HEK293 (cell line): Measurements from ENCODE around the gene CPNE1.

Source experiments
- CTCF ChIA-PET: fragments of 350-600 bp; formaldehyde crosslinking; extraction: SDS; loops from one replicate; lab custom pipeline; 2021; ENCODE audit warnings: antibody characterized with exemption; lab: Yijun Ruan, JAX
- POLR2A ChIA-PET: fragments of 300-600 bp; formaldehyde crosslinking; extraction: SDS; loops from one replicate; lab custom pipeline; 2020; ENCODE audit warnings: antibody characterized with exemption, inconsistent platforms; lab: Yijun Ruan, JAX
- H3K27ac ChIP-seq: fragments of 200-500 bp; sonication (Bioruptor generic); 2 replicates; pipeline ENCODE4 v1.5.1; 2014; ENCODE audit warnings: low read depth, low read length, control low read depth, inconsistent platforms; ENCODE audit errors: extremely low read depth
- H3K36me3 ChIP-seq, 2 experiments: fragments of 200-500 bp in 1 of 2; sonication (Bioruptor generic) in 1 of 2; 1 replicate in 1 of 2; 2 replicates in 1 of 2; pipeline ENCODE4 v1.5.1; 2014 to 2017; ENCODE audit warnings: inconsistent platforms in 2 of 2, low read length in 2 of 2; ENCODE audit not compliant: control insufficient read depth in 2 of 2, insufficient read depth in 1 of 2
- H3K4me1 ChIP-seq: fragments of 200-500 bp; sonication (Bioruptor generic); 2 replicates; pipeline ENCODE4 v1.5.1; 2014; ENCODE audit warnings: mild to moderate bottlenecking, low read length, inconsistent platforms; ENCODE audit not compliant: control insufficient read depth, insufficient read depth
- H3K4me3 ChIP-seq: 2 replicates; pipeline ENCODE4 v1.5.1; 2011; ENCODE audit warnings: low read depth, mild to moderate bottlenecking, control low read depth, low read length, moderate library complexity
- H3K9me3 ChIP-seq: fragments of 200-500 bp; sonication (Bioruptor generic); 2 replicates; pipeline ENCODE4 v1.5.1; 2014; ENCODE audit warnings: low read depth, low read length, inconsistent platforms; ENCODE audit not compliant: control insufficient read depth, insufficient read depth
- HOXC10 ChIP-seq: sonication (generic); formaldehyde crosslinking; IDR thresholded peaks from 2 replicates; pipeline ENCODE4 v1.8.1; 2023; ENCODE audit warnings: mild to moderate bottlenecking, missing genetic modification reagents
- PRDM1 ChIP-seq: fragments of 450-650 bp; formaldehyde crosslinking; IDR thresholded peaks from 2 replicates; pipeline ENCODE4; 2016; ENCODE audit warnings: missing biosample characterization, missing genetic modification characterization
- REPIN1 ChIP-seq: fragments of 450-650 bp; formaldehyde crosslinking; IDR thresholded peaks from 2 replicates; pipeline ENCODE4 v1.5.1; 2017; ENCODE audit warnings: missing biosample characterization, missing genetic modification characterization, low read depth
- SCRT1 ChIP-seq: fragments of 450-650 bp; formaldehyde crosslinking; IDR thresholded peaks from 2 replicates; pipeline ENCODE4 v1.5.1; 2016; ENCODE audit warnings: missing biosample characterization, missing genetic modification characterization, borderline replicate concordance
- SCRT2 ChIP-seq: fragments of 450-650 bp; formaldehyde crosslinking; IDR thresholded peaks from 2 replicates; pipeline ENCODE4 v1.5.1; 2016; ENCODE audit warnings: missing biosample characterization, missing genetic modification characterization
- TRIM28 ChIP-seq: IDR thresholded peaks from 2 replicates; pipeline ENCODE4 v1.6.1; 2011; ENCODE audit warnings: low read length, control low read depth, borderline replicate concordance
- ZFP41 ChIP-seq: fragments of 450-650 bp; formaldehyde crosslinking; IDR thresholded peaks from 2 replicates; pipeline ENCODE4 v1.5.1; 2016; ENCODE audit warnings: missing biosample characterization, missing genetic modification characterization, borderline replicate concordance
- ZNF324 ChIP-seq: fragments of 450-650 bp; formaldehyde crosslinking; IDR thresholded peaks from 2 replicates; pipeline ENCODE4 v1.5.1; 2016; ENCODE audit warnings: missing biosample characterization, missing genetic modification characterization
- ZNF37A ChIP-seq: fragments of 450-650 bp; IDR thresholded peaks from 2 replicates; pipeline ENCODE4 v1.5.1; 2018; ENCODE audit warnings: missing biosample characterization, missing genetic modification characterization
- ZNF501 ChIP-seq: fragments of 450-650 bp; formaldehyde crosslinking; IDR thresholded peaks from 2 replicates; pipeline ENCODE4 v1.5.1; 2016; ENCODE audit warnings: missing biosample characterization, missing genetic modification characterization
- ZNF529 ChIP-seq: fragments of 450-650 bp; formaldehyde crosslinking; IDR thresholded peaks from 2 replicates; pipeline ENCODE4 v1.5.1; 2017; ENCODE audit warnings: missing genetic modification characterization, missing biosample characterization; ENCODE audit not compliant: insufficient replicate concordance
- ZNF549 ChIP-seq: fragments of 450-650 bp; IDR thresholded peaks from 2 replicates; pipeline ENCODE4 v1.5.1; 2018; ENCODE audit warnings: missing biosample characterization, missing genetic modification characterization, mild to moderate bottlenecking, inconsistent platforms, moderate library complexity
- ZNF600 ChIP-seq: fragments of 450-650 bp; formaldehyde crosslinking; IDR thresholded peaks from 2 replicates; pipeline ENCODE4 v1.5.1; 2016; ENCODE audit warnings: missing biosample characterization, missing genetic modification characterization
- ZNF626 ChIP-seq: fragments of 450-650 bp; sonication (Bioruptor Pico); formaldehyde crosslinking; IDR thresholded peaks from 2 replicates; pipeline ENCODE4 v1.5.1; 2018; ENCODE audit warnings: missing biosample characterization, missing genetic modification characterization, inconsistent platforms
- ZXDB ChIP-seq: fragments of 450-650 bp; formaldehyde crosslinking; IDR thresholded peaks from 2 replicates; pipeline ENCODE4 v1.5.1; 2016; ENCODE audit warnings: missing biosample characterization, missing genetic modification characterization
- TF ChIP-seq, protein P1 (sequence below): fragments of 450-650 bp; formaldehyde crosslinking; IDR thresholded peaks from 2 replicates; pipeline ENCODE4 v1.5.1; 2016; ENCODE audit warnings: missing biosample characterization, missing genetic modification characterization
- TF ChIP-seq, protein P2 (sequence below): fragments of 450-650 bp; formaldehyde crosslinking; IDR thresholded peaks from 2 replicates; pipeline ENCODE4 v1.5.1; 2017; ENCODE audit warnings: missing biosample characterization, missing genetic modification characterization
- TF ChIP-seq, protein P3 (sequence below): fragments of 450-650 bp; IDR thresholded peaks from 2 replicates; pipeline ENCODE4 v1.5.1; 2018; ENCODE audit warnings: missing biosample characterization, mild to moderate bottlenecking, missing genetic modification characterization
- TF ChIP-seq, protein P4 (sequence below): IDR thresholded peaks from 2 replicates; pipeline ENCODE4 v1.6.1; 2011; ENCODE audit warnings: mild to moderate bottlenecking, low read depth, low read length, borderline replicate concordance

The CPNE1 gene

DNA sequence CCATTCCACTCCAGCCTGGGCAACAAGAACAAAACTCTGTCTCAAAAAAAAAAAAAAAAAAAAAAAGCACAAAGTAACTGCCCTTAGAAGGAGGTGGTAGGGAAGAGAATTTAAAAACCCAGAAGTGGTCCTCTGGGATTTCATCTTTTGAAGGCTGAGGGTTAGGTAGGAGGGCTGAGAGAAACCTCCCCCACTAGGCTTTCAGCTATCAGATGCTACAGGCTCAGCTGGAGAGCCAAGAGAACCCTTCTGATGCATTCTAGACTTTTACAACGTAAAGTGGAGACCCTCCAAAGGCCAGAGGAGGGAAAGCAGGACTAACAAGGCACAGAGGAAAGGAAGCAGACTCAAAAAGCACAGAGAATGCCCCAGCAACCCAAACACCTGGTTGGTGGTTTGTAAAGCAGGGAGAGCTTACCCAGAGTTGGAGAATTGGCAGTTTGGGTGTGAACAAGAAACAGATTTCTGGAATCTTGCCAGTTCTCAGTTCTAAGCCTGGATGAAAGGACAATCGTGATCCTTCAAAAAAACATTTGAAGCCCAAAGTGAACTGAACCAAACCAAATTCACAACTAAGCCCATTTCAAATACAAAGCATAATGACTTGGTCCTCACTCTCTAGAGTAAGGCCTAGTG is 72.2 kb downstream of the CPNE1 start (continued):
- TF ChIP-seq ZNF501 (tag by site-specific recombination) = no peak
- TF ChIP-seq, all 188 proteins: peak for 3

DNA sequence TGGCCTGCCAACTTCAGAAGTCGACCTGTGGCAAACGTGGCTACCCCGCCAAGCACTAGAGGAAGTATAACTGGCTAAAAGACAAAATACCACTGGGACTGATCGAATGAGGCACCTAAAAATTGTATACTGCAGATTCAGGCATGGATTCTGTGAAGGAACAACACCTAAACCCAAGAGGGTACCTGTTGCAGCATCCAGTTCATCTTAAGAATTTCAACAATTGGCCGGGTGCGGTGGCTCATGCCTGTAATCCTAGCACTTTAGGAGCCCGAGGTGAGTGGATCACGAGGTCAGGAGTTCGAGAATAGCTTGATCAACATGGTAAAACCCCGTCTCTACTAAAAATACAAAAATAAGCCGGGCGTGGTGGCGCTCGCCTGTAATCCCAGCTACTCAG is 76.3 kb downstream of the CPNE1 start:
- no peaks in the 10 kb centered on the region for H3K36me3 ChIP-seq
- no peak overlapping the region for H3K4me3 ChIP-seq
- TF ChIP-seq SCRT1 (tag by site-specific recombination) (peak; percentile 49; the same call in 1 of the 2 replicates), ZNF324 (no peak), SCRT2 (tag by site-specific recombination) (peak; percentile 80)
- H3K4me1 ChIP-seq = no peaks in the 10 kb centered on the region
- CTCF ChIA-PET = interaction anchor here (0.8 to 1.1 kb wide), 2 partner anchors 16 to 31 kb away, joined by 3 to 6 read pairs; no protein-coding TSS in a partner anchor
- no peak overlapping the region for H3K27ac ChIP-seq
- POLR2A ChIA-PET = no interaction called here
- H3K9me3 ChIP-seq = no peaks in the 10 kb centered on the region

DNA sequence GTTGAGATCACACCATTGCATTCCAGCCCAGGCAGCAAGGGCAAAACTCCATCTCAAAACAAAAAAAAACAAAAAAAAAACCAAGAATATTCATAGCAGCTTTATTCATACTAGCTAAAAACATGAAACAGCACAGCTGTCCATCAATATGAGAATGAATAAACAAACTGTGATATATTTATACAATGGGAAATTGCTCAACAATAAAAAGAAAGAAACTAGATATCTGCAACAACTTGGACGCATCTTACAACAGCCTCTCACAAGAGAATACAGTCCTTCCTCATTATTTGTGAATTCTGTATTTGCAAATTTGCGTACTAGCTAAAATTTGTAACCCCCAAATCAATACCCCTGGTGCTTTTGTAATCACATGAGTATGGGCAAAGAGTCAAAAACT is 77.3 kb downstream of the CPNE1 start:
- Histone ChIP-seq H3K9me3 (no peaks in the 10 kb centered on the region), H3K4me3 (no peak overlapping the region), H3K36me3 (peaks cover 0 to 2% of the 10 kb centered on the region in 2 experiments; a peak in 1 of 3 replicates), H3K4me1 (no peaks in the 10 kb centered on the region), H3K27ac (no peak overlapping the region)
- ChIA-PET CTCF (no interaction called here), POLR2A (no interaction called here)
- TF ChIP-seq, protein P1, sequence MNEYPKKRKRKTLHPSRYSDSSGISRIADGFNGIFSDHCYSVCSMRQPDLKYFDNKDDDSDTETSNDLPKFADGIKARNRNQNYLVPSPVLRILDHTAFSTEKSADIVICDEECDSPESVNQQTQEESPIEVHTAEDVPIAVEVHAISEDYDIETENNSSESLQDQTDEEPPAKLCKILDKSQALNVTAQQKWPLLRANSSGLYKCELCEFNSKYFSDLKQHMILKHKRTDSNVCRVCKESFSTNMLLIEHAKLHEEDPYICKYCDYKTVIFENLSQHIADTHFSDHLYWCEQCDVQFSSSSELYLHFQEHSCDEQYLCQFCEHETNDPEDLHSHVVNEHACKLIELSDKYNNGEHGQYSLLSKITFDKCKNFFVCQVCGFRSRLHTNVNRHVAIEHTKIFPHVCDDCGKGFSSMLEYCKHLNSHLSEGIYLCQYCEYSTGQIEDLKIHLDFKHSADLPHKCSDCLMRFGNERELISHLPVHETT (tag by site-specific recombination) = no peak
- TF ChIP-seq ZNF549 (tag by site-specific recombination) (no peak), ZFP41 (tag by site-specific recombination) (no peak), REPIN1 (tag by site-specific recombination) (no peak), ZNF626 (tag by site-specific recombination) (no peak), TRIM28 (no peak), ZXDB (tag by site-specific recombination) (no peak), HOXC10 (CRISPR knock-in tag) (no peak), ZNF600 (no peak), ZNF529 (tag by site-specific recombination) (no peak), PRDM1 (tag by site-specific recombination) (no peak), ZNF324 (no peak), ZNF37A (tag by site-specific recombination) (no peak)
- TF ChIP-seq, protein P2, sequence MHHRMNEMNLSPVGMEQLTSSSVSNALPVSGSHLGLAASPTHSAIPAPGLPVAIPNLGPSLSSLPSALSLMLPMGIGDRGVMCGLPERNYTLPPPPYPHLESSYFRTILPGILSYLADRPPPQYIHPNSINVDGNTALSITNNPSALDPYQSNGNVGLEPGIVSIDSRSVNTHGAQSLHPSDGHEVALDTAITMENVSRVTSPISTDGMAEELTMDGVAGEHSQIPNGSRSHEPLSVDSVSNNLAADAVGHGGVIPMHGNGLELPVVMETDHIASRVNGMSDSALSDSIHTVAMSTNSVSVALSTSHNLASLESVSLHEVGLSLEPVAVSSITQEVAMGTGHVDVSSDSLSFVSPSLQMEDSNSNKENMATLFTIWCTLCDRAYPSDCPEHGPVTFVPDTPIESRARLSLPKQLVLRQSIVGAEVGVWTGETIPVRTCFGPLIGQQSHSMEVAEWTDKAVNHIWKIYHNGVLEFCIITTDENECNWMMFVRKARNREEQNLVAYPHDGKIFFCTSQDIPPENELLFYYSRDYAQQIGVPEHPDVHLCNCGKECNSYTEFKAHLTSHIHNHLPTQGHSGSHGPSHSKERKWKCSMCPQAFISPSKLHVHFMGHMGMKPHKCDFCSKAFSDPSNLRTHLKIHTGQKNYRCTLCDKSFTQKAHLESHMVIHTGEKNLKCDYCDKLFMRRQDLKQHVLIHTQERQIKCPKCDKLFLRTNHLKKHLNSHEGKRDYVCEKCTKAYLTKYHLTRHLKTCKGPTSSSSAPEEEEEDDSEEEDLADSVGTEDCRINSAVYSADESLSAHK (tag by site-specific recombination) = no peak
- TF ChIP-seq, protein P3, sequence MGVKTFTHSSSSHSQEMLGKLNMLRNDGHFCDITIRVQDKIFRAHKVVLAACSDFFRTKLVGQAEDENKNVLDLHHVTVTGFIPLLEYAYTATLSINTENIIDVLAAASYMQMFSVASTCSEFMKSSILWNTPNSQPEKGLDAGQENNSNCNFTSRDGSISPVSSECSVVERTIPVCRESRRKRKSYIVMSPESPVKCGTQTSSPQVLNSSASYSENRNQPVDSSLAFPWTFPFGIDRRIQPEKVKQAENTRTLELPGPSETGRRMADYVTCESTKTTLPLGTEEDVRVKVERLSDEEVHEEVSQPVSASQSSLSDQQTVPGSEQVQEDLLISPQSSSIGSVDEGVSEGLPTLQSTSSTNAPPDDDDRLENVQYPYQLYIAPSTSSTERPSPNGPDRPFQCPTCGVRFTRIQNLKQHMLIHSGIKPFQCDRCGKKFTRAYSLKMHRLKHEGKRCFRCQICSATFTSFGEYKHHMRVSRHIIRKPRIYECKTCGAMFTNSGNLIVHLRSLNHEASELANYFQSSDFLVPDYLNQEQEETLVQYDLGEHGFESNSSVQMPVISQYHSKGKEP (tag by site-specific recombination) = no peak
- TF ChIP-seq, protein P4, sequence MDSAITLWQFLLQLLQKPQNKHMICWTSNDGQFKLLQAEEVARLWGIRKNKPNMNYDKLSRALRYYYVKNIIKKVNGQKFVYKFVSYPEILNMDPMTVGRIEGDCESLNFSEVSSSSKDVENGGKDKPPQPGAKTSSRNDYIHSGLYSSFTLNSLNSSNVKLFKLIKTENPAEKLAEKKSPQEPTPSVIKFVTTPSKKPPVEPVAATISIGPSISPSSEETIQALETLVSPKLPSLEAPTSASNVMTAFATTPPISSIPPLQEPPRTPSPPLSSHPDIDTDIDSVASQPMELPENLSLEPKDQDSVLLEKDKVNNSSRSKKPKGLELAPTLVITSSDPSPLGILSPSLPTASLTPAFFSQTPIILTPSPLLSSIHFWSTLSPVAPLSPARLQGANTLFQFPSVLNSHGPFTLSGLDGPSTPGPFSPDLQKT = no peak
